Type B pancreatic cell (in vitro differentiated cells): Measurements from ENCODE around the gene CXCR1. TPM values are rescaled to one million over a fixed set of nuclear protein-coding genes. Genes with fewer than 3 reads are reported as not detected.

Experiments
- DNase-seq: peaks from one replicate; pipeline ENCODE4 v3.0.0; 2021; ENCODE audit warnings: mixed read lengths; ENCODE audit not compliant: unreplicated experiment; ENCODE audit errors: extremely low spot score
- H3K27ac Mint-ChIP-seq: 2 replicates; pipeline ENCODE4 v1.8.0; 2021; ENCODE audit warnings: mild to moderate bottlenecking, mixed read lengths
- H3K27me3 Mint-ChIP-seq: 2 replicates; pipeline ENCODE4 v1.8.0; 2021; ENCODE audit warnings: mixed read lengths
- H3K36me3 Mint-ChIP-seq: 2 replicates; pipeline ENCODE4 v1.8.0; 2021; ENCODE audit warnings: mixed read lengths
- H3K4me1 Mint-ChIP-seq: one replicate; pipeline ENCODE4 v1.8.0; 2021; ENCODE audit warnings: mixed read lengths; ENCODE audit not compliant: unreplicated experiment
- H3K4me3 Mint-ChIP-seq: 2 replicates; pipeline ENCODE4 v1.8.0; 2021; ENCODE audit warnings: mild to moderate bottlenecking, mixed read lengths
- H3K9me3 Mint-ChIP-seq: 2 replicates; pipeline ENCODE4 v1.8.0; 2021; ENCODE audit warnings: mixed read lengths
- CTCF ChIP-seq: fragments of 200-600 bp; sonication (generic); conservative IDR thresholded peaks from 2 replicates; pipeline ENCODE4 v1.5.0; 2021; ENCODE audit warnings: antibody characterized with exemption, mild to moderate bottlenecking
- total RNA-seq: library from RNA; stranded (reverse); gene quantifications from 2 replicates; pipeline ENCODE4 v1.2.1, GENCODE V29; 2021; ENCODE audit warnings: low replicate concordance

CXCR1 gene
- total RNA-seq, 1 donor from 2014 or later, result not detected

GRCh38 chr2:218149098-218149497 lies 17.7 kb downstream of the CXCR1 start:
- Mint-ChIP-seq H3K27ac (no peak overlapping the region), H3K4me1 (no peaks in the 10 kb centered on the region), H3K9me3 (peaks cover 6% of the 10 kb centered on the region), H3K36me3 (no peaks in the 10 kb centered on the region), H3K4me3 (no peak overlapping the region), H3K27me3 (peaks cover 41% of the 10 kb centered on the region)
- DNase-seq, result no peak
- no peak for TF ChIP-seq CTCF

DNA sequence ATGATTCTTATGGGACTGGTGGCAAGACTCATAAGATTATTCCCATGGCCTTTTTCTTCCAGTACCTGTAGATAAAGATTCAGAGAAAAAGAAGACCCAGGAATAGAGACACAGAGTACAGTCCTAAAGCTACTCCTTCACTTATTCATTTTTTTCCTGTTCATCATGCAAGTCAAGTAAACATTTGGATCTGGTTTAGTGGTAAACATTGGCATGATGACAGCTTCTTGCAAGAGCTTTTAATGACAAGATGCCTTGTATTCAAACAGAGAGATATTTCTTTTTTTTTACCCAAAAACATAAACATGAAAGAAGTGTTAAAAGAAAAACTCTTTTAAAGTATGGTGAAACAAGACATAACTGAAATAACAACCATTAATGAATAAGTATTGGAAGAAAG lies 20.7 kb downstream of the CXCR1 start:
- Mint-ChIP-seq H3K36me3 (no peaks in the 10 kb centered on the region), H3K27me3 (peaks cover 32% of the 10 kb centered on the region), H3K4me3 (no peak overlapping the region), H3K9me3 (peaks cover 6% of the 10 kb centered on the region), H3K4me1 (no peaks in the 10 kb centered on the region), H3K27ac (no peak overlapping the region)
- no peak for TF ChIP-seq CTCF
- no peak for DNase-seq

GRCh38 chr2:218145124-218145523 lies 21.6 kb downstream of the CXCR1 start:
- DNase-seq, result no peak
- Mint-ChIP-seq H3K27me3 (peaks cover 33% of the 10 kb centered on the region), H3K9me3 (peaks cover 6% of the 10 kb centered on the region), H3K4me1 (no peaks in the 10 kb centered on the region), H3K27ac (no peak overlapping the region), H3K36me3 (no peaks in the 10 kb centered on the region), H3K4me3 (no peak overlapping the region)
- no peak for TF ChIP-seq CTCF

GRCh38 chr2:218138047-218138446 lies 28.7 kb downstream of the CXCR1 start:
- peaks cover 39% of the 10 kb centered on the region for H3K27me3 Mint-ChIP-seq
- no peaks in the 10 kb centered on the region for H3K4me1 Mint-ChIP-seq
- no peak for DNase-seq
- no peak overlapping the region for H3K4me3 Mint-ChIP-seq
- H3K36me3 Mint-ChIP-seq, result no peaks in the 10 kb centered on the region
- no peak for TF ChIP-seq CTCF
- no peak overlapping the region for H3K27ac Mint-ChIP-seq
- no peaks in the 10 kb centered on the region for H3K9me3 Mint-ChIP-seq

GRCh38 chr2:218137514-218137913 lies 29.2 kb downstream of the CXCR1 start:
- no peak for DNase-seq
- H3K4me3 Mint-ChIP-seq, result no peak overlapping the region
- no peak overlapping the region for H3K27ac Mint-ChIP-seq
- TF ChIP-seq CTCF, result no peak
- H3K27me3 Mint-ChIP-seq, result peaks cover 39% of the 10 kb centered on the region
- H3K36me3 Mint-ChIP-seq, result no peaks in the 10 kb centered on the region
- no peaks in the 10 kb centered on the region for H3K9me3 Mint-ChIP-seq
- H3K4me1 Mint-ChIP-seq, result no peaks in the 10 kb centered on the region

DNA sequence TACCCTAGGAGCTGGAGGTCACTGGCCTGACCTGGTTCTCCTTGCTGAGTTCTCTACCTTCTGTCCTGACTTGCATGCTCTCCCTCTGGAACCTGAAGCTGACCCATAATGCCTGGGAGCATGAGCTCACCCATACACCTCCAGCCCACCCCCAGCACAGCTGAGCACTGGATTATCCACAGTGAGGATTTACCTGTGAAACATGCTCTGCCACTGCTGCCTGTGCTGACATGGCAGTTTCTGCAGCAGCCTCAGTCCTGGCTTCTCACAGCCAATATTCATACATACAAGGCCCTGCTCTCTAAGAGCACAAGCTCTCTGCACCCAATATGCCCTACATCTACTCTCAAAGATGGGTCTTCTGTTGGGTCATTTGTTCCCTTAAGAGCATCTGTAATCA lies 35.9 kb downstream of the CXCR1 start:
- peaks cover 14% of the 10 kb centered on the region for H3K27me3 Mint-ChIP-seq
- no peak for DNase-seq
- H3K36me3 Mint-ChIP-seq, result no peaks in the 10 kb centered on the region
- no peak overlapping the region for H3K4me3 Mint-ChIP-seq
- no peaks in the 10 kb centered on the region for H3K4me1 Mint-ChIP-seq
- H3K9me3 Mint-ChIP-seq, result no peaks in the 10 kb centered on the region
- TF ChIP-seq CTCF, result no peak
- peak overlapping the region; percentile 25 for H3K27ac Mint-ChIP-seq
